HG02970 (cell line): ENCODE data around the gene ENPEP.
A peak's percentile ranks its signal among the peaks of the same experiment; 100 is the strongest.
"Not testable (repeated sequence)": the region's sequence is repeated elsewhere in the genome, so short reads cannot be mapped to it uniquely, and the experiment has no call there.

ENCODE experiments used
- ATAC-seq: cut with Tn5 transposase; IDR thresholded peaks from one replicate; pipeline ENCODE4 v1.9.1; 2021; ENCODE audit warnings: mild to moderate bottlenecking, moderate library complexity, moderate number of reproducible peaks; ENCODE audit not compliant: unreplicated experiment, low FRiP score

Gene ENPEP

GRCh38 chr4:110475881-110476818, at the start of gene ENPEP:
ENPEP (plus strand) TSS chr4:110476155; CDS start chr4:110476415, 260 bp downstream.
- ATAC-seq = no peak

- ATAC-seq = not testable (repeated sequence)
Measured at GRCh38 chr4:110431805-110432204, 44.1 kb upstream of the ENPEP start.

GRCh38 chr4:110437292-110437691, 38.7 kb upstream of the ENPEP start:
- not testable (repeated sequence) for ATAC-seq

- not testable (repeated sequence) for ATAC-seq
Measured at GRCh38 chr4:110439209-110439608, 36.7 kb upstream of the ENPEP start.

GRCh38 chr4:110442309-110442708, 33.6 kb upstream of the ENPEP start:
- no peak for ATAC-seq

- no peak for ATAC-seq
Measured at GRCh38 chr4:110442788-110443187, 33.2 kb upstream of the ENPEP start.

GRCh38 chr4:110449947-110450346, 26.0 kb upstream of the ENPEP start:
- no peak for ATAC-seq

- ATAC-seq = no peak
Measured at GRCh38 chr4:110452546-110452945, 23.4 kb upstream of the ENPEP start.

GRCh38 chr4:110454441-110454840, 21.5 kb upstream of the ENPEP start:
- no peak for ATAC-seq

- no peak for ATAC-seq
Measured at GRCh38 chr4:110458494-110459266, 17.3 kb upstream of the ENPEP start.

- ATAC-seq = no peak
Measured at GRCh38 chr4:110460074-110460746, 15.7 kb upstream of the ENPEP start.

- no peak for ATAC-seq
Measured at GRCh38 chr4:110467400-110467799, 8.6 kb upstream of the ENPEP start.

- ATAC-seq = no peak
Measured at GRCh38 chr4:110472583-110473329, 3.2 kb upstream of the ENPEP start.

GRCh38 chr4:110474481-110474880, 1.5 kb upstream of the ENPEP start:
- ATAC-seq = no peak

GRCh38 chr4:110475080-110475479, 875 bp upstream of the ENPEP start:
- ATAC-seq = not testable (repeated sequence)

- no peak for ATAC-seq
Measured at GRCh38 chr4:110477836-110478235, 1.9 kb downstream of the ENPEP start.

GRCh38 chr4:110480031-110480549, 4.1 kb downstream of the ENPEP start:
- no peak for ATAC-seq

GRCh38 chr4:110480746-110481271, 4.9 kb downstream of the ENPEP start:
- no peak for ATAC-seq

- ATAC-seq = no peak
Measured at GRCh38 chr4:110483516-110483915, 7.6 kb downstream of the ENPEP start.

- ATAC-seq = peak; percentile 98
Measured at GRCh38 chr4:110484029-110484428, 8.1 kb downstream of the ENPEP start.
